Cardiac septum (tissue), 1 donor: Measurements from ENCODE around the gene ADAMTS12. TPM values are rescaled to one million over a fixed set of nuclear protein-coding genes. Genes with fewer than 3 reads are reported as not detected.

ENCODE experiments used
- DNase-seq: peaks from one replicate; pipeline ENCODE4 v3.0.0-alpha.2; 2020; ENCODE audit warnings: low spot score
- intact Hi-C: fragments of 100-400 bp; cut with DNase I; formaldehyde crosslinking; loops from one replicate; pipeline ENCODE4 v1.14.0; 2022
- total RNA-seq: library from RNA; stranded (reverse); fragmentation: NEBNext Ultra II Directional; extraction: Animal tissue kit (Norgen Biotek cat#: 25700); gene quantifications from one replicate; pipeline ENCODE4 v1.2.1, GENCODE V29; 2021
- donor health status: DM: no; HTN: no; CAD: no.

Gene ADAMTS12
- total RNA-seq, 1 donor from 2014 or later = 2.8 TPM

DNA sequence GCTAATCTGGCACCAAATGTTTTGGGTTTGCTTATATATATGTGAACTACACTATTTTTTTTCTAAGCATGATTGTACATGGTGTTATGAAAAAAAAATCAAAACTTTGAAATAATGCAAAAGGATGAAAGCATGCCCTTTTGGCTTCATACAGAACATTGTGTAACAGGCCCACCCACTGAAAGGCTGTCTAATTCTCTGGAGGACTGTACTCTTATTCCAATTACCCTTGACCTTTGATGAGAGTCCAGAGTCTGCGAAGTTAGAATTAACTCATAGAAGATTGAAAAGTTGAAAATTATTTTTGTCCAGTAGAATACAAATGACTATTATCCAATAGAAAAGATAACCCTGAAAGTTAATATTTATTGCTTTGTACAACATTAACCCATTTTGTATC, 117.4 kb downstream of the ADAMTS12 start:
- no peak for DNase-seq
- intact Hi-C loops = no loop called here

DNA sequence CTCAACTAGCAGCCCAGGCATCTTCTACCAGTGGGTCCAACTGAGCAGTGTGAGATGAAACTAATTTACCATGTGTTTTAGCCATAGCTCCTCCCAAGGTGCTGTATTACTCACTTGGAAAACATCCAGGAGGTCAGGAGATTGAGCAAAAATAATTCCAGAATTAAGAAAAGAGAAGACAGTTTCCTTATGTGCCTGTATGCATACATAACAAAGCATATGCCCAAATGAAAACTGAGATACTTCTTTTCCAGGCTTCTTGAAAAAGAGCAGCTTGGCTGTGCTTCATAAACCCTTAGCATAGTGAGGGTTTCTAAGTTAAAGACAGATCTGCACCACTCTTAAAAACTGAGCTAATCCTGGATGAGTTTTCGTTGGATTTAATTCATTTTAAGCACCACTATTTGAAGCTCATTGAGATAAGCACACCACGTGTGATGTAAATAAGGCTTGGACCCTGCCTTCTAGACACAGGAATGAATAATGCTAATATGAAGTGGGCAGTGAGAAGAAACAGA, 119.4 kb downstream of the ADAMTS12 start:
- DNase-seq = no peak
- intact Hi-C loops = no loop called here

- DNase-seq = no peak
- intact Hi-C loops = no loop called here
Measured at GRCh38 chr5:33769968-33770367, 121.8 kb downstream of the ADAMTS12 start.

GRCh38 chr5:33769196-33769595, 122.6 kb downstream of the ADAMTS12 start:
- DNase-seq = no peak
- intact Hi-C loops = no loop called here

- intact Hi-C loops = no loop called here
- no peak for DNase-seq
Measured at GRCh38 chr5:33766023-33766422, 125.8 kb downstream of the ADAMTS12 start.

- intact Hi-C loops = no loop called here
- DNase-seq = no peak
Measured at GRCh38 chr5:33764786-33765185, 127.0 kb downstream of the ADAMTS12 start.

- intact Hi-C loops = no loop called here
- DNase-seq = no peak
Measured at GRCh38 chr5:33763435-33763834, 128.4 kb downstream of the ADAMTS12 start.

DNA sequence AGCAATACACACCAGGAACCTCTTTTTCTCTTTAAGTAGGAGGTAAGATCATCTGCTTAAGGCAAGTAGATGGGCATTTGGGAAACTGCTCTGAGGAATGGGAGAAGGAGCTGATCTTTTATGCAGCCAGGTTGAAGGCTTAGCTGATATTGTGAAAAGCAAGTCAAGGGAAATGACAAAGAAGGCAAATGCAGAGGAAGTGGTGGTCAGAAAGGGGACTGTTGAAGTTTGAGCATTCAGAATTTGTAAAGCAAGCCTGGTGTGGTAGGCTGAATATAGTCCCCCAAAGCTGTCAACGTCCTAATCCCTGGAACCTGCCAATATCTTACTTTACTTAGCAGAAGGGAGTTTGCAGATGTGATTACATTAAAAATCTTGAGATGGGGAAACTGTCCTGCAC, 128.9 kb downstream of the ADAMTS12 start:
- no peak for DNase-seq
- intact Hi-C loops = no loop called here

GRCh38 chr5:33761139-33761538, 130.7 kb downstream of the ADAMTS12 start:
- intact Hi-C loops = no loop called here
- no peak for DNase-seq

GRCh38 chr5:33758737-33759136, 133.1 kb downstream of the ADAMTS12 start:
- no peak for DNase-seq
- intact Hi-C loops = no loop called here

- intact Hi-C loops = no loop called here
- DNase-seq = no peak
Measured at GRCh38 chr5:33756491-33756890, 135.3 kb downstream of the ADAMTS12 start.

DNA sequence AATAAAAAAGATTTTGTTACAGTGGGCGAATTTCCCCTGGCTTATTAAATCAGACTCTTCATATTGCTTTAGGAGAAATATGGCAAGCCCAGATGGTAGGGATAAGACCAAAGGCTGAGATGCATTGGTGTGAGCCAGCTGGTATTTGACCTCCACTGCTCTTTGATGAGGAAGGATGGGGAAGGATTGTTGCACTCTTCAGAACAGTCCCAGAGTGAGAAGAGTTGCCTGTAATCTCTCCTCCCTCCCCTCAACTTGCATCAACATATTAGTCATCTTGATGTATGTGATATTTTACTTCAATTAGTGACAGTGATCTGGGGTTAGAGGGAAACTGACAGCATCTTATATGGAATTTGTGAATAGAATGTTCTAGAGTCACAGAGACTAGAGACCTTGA, 136.6 kb downstream of the ADAMTS12 start:
- intact Hi-C loops = no loop called here
- DNase-seq = no peak

DNA sequence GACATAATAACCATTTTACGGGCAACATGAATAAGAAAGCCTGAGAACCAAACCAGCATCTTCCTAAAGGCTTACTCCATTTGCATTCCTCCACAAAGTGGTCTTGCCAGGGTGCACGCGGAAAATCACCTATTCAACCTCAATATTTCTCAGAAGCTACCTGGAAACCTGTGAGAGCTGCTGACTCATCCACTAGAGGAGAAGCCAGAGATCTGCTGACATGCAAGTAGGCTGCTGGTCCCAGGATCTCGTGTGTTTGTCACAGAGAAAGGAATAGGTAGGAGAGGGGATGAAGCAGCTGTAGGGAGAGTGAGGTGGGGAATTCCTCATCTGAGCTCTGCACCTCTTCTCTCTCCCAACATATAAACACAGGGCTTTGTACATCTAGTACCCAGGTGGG, 138.1 kb downstream of the ADAMTS12 start:
- DNase-seq = no peak
- intact Hi-C loops = no loop called here

- no peak for DNase-seq
- intact Hi-C loops = no loop called here
Measured at GRCh38 chr5:33748754-33749153, 143.0 kb downstream of the ADAMTS12 start.

DNA sequence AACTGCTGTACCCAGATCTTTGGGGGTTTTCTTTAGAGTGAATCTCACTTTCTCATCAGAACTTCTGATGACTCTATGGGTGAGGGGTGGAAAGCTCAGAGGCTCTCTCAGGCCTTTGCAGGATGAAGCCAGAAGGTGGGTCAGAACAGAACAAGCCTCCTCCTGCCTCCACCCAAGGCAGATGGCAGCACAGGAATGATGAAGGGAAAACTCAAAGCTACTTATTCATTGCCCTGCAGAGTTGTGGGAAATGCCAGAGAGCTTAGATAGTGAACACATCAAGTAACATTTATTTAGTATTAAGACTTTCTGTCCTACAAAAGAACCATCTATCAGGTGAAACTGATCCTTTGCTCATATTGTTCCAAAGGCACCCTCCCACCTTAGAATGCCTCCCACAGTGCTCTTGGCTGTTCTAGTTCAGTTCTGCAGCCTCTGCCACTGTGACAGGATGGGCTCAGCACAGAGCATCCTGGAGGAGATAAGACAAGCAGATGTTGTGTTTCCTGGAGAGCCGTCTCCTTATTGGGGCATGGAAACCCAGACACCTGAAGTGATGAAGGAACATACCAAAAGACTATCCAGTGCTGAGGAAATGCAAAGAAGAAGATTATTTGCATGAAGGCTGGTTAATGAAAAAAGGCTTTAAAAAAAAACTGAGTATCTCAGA, 146.6 kb downstream of the ADAMTS12 start:
- no peak for DNase-seq
- intact Hi-C loops = no loop called here

GRCh38 chr5:33743099-33743498, 148.7 kb downstream of the ADAMTS12 start:
- no peak for DNase-seq
- intact Hi-C loops = no loop called here

GRCh38 chr5:33742181-33742580, 149.6 kb downstream of the ADAMTS12 start:
- intact Hi-C loops = no loop called here
- no peak for DNase-seq

GRCh38 chr5:33738967-33739366, 152.8 kb downstream of the ADAMTS12 start:
- no peak for DNase-seq
- intact Hi-C loops = no loop called here

DNA sequence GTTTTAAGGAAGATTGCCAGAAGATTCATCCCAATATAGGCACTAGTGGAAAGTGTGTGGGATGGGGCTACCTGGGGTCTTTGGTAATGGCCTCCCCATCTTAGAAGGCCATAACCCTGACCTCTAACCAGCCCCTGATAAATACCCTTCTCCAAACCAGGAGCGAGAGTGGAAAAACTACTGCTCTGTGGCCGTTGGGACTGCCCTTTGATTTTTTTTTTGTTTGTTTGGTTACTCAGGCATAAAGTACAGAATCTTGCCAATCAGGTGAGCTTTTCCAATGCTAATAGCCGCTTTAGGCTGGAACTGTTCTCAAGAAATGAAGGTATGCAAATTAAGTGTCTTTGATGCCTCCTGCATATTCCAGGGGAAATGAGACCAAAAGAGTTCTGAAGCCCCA, 153.7 kb downstream of the ADAMTS12 start:
- intact Hi-C loops = no loop called here
- no peak for DNase-seq

GRCh38 chr5:33737697-33738096, 154.1 kb downstream of the ADAMTS12 start:
- intact Hi-C loops = no loop called here

GRCh38 chr5:33737284-33737683, 154.5 kb downstream of the ADAMTS12 start:
- no peak for DNase-seq
- intact Hi-C loops = no loop called here

More at GRCh38 chr5:33737697-33738096, 154.1 kb downstream of the ADAMTS12 start:
- DNase-seq = no peak

- intact Hi-C loops = no loop called here
- no peak for DNase-seq
Measured at GRCh38 chr5:33736510-33736909, 155.3 kb downstream of the ADAMTS12 start.
